Upper lobe of left lung (tissue), 6 donors: ENCODE results near the gene MICAL3. TPM values are rescaled to one million over a fixed set of nuclear protein-coding genes. Genes with fewer than 3 reads are reported as not detected.

Source experiments
- ATAC-seq, 2 donors: fragments of 200-7000 bp; cut with Tn5 transposase; one replicate each; pipeline ENCODE4 v1.9.1; 2022; ENCODE audit warnings: mild to moderate bottlenecking in 2 of 2, moderate library complexity in 2 of 2; ENCODE audit not compliant: low FRiP score in 2 of 2
- DNase-seq, 2 donors: peaks; one replicate each; pipeline ENCODE4 v3.0.0-alpha.2; 2019 to 2020
- H3K27ac ChIP-seq, 4 donors: fragments of 200-600 bp; sonication (generic); one replicate each; pipeline ENCODE4 v1.5.1; 2016 to 2019
- H3K27me3 ChIP-seq, 4 donors: fragments of 200-600 bp; sonication (generic); one replicate each; pipeline ENCODE4 v1.5.1; 2017 to 2019
- H3K36me3 ChIP-seq, 4 donors: fragments of 200-600 bp; sonication (generic); one replicate each; pipeline ENCODE4 v1.5.1; 2016 to 2019
- H3K4me1 ChIP-seq, 4 donors: fragments of 200-600 bp; sonication (generic); one replicate each; pipeline ENCODE4 v1.5.1; 2018 to 2019
- H3K4me3 ChIP-seq, 4 donors: fragments of 200-600 bp; sonication (generic); one replicate each; pipeline ENCODE4 v1.5.1; 2017 to 2019; ENCODE audit warnings: mild to moderate bottlenecking in 2 of 4, moderate library complexity in 1 of 4
- H3K9me3 ChIP-seq, 4 donors: fragments of 200-600 bp; sonication (generic); one replicate each; pipeline ENCODE4 v1.5.1; 2018 to 2019
- CTCF ChIP-seq, 6 experiments: fragments of 450-650 bp in 4 of 6; fragments of 200-600 bp in 2 of 6; sonication (generic) in 2 of 6; IDR thresholded peaks; one replicate each; pipeline ENCODE4 v1.5.1; 2016 to 2019; ENCODE audit warnings: antibody characterized with exemption in 6 of 6
- EP300 ChIP-seq, 4 donors: sonication (generic); formaldehyde crosslinking; IDR thresholded peaks; one replicate each; pipeline ENCODE4 v1.5.1; 2017; ENCODE audit warnings: antibody characterized with exemption in 4 of 4, control low read depth in 2 of 4
- POLR2A ChIP-seq, 4 donors: fragments of 450-650 bp; IDR thresholded peaks; one replicate each; pipeline ENCODE4 v1.5.1; 2016 to 2017; ENCODE audit warnings: antibody characterized with exemption in 4 of 4, mild to moderate bottlenecking in 2 of 4
- POLR2AphosphoS5 ChIP-seq, 2 donors: sonication (generic); formaldehyde crosslinking; IDR thresholded peaks; one replicate each; pipeline ENCODE4 v1.5.1; 2017; ENCODE audit warnings: antibody characterized with exemption in 2 of 2
- WGBS, 2 donors: methylation state at CpG; one replicate each; pipeline ENCODE4 v1.1.5; 2017 to 2018; 5-methylcytosine and 5-hydroxymethylcytosine counted together
- total RNA-seq, 6 donors: library from RNA; depleted of rRNA in 4 of 6; stranded (reverse); fragments of >200 nt in 4 of 6; gene quantifications; one replicate each; pipeline versions ENCODE4 v1.1.0 to v1.2.1, GENCODE V29; 2016 to 2021
- donor health status: DM: no; HTN: no; CAD: no; lungs with moderate emphysema.
- donor health status: DM: no; HTN: yes; CAD: no; lungs with severe emphysema.

MICAL3 gene
- total RNA-seq, 6 donors from 2014 or later: 6.4 to 39.8 (median 23.4) TPM

- peak overlapping the region; percentile 40 to 69 (median 54) for H3K27ac ChIP-seq
- no peaks in the 10 kb centered on the region for H3K27me3 ChIP-seq
- peaks cover 8 to 22% (median 18%) of the 10 kb centered on the region in 4 donors for H3K4me1 ChIP-seq
- TF ChIP-seq EP300 (IDR thresholded peaks at IDR 0.05) (peak in 2 of 4 donors; percentile 32 to 48), POLR2A (IDR thresholded peaks at IDR 0.05) (no peak), POLR2AphosphoS5 (IDR thresholded peaks at IDR 0.05) (peak; percentile 32 to 56), CTCF (IDR thresholded peaks at IDR 0.05) (peak in 1 of 6 experiments; percentile 18)
- ATAC-seq: peak; percentile 21 to 23
- H3K4me3 ChIP-seq: no peak overlapping the region
- no peaks in the 10 kb centered on the region for H3K9me3 ChIP-seq
- DNase-seq: no peak
- 59 to 62% methylated on average over 17 to 18 of the region's 18 CpGs for WGBS, 2 donors
- peaks cover 0 to 30% (median 10%) of the 10 kb centered on the region in 4 donors for H3K36me3 ChIP-seq
Observed at GRCh38 chr22:17786435-17787161, 237.8 kb downstream of the MICAL3 start.

- DNase-seq (peak; percentile 76), ATAC-seq (peak; percentile 13 to 61)
- H3K27me3 ChIP-seq: no peaks in the 10 kb centered on the region
- H3K27ac ChIP-seq: peak overlapping the region in 2 of 4 donors; percentile 30 to 65
- H3K36me3 ChIP-seq: peaks cover 0 to 24% (median 9%) of the 10 kb centered on the region in 4 donors
- no peak overlapping the region for H3K4me3 ChIP-seq
- WGBS, 2 donors: 71 to 79% methylated on average over 20 to 33 of the region's 37 CpGs
- no peak for TF ChIP-seq POLR2AphosphoS5 (IDR thresholded peaks at IDR 0.05)
- TF ChIP-seq POLR2A (IDR thresholded peaks at IDR 0.05): no peak
- peak; percentile 52 to 76 (median 66) for TF ChIP-seq CTCF (IDR thresholded peaks at IDR 0.05)
- peaks cover 14 to 31% (median 28%) of the 10 kb centered on the region in 4 donors for H3K4me1 ChIP-seq
- H3K9me3 ChIP-seq: no peaks in the 10 kb centered on the region
Observed at GRCh38 chr22:17785185-17786184, 238.9 kb downstream of the MICAL3 start.

- TF ChIP-seq POLR2AphosphoS5 (IDR thresholded peaks at IDR 0.05) (no peak), EP300 (IDR thresholded peaks at IDR 0.05) (no peak), CTCF (IDR thresholded peaks at IDR 0.05) (no peak), POLR2A (IDR thresholded peaks at IDR 0.05) (no peak)
- H3K27ac ChIP-seq: no peak overlapping the region
- no peak overlapping the region for H3K4me3 ChIP-seq
- peaks cover 14 to 31% (median 28%) of the 10 kb centered on the region in 4 donors for H3K4me1 ChIP-seq
- no peaks in the 10 kb centered on the region for H3K27me3 ChIP-seq
- WGBS, 2 donors: 84 to 90% methylated on average over 7 to 11 of the region's 11 CpGs
- no peaks in the 10 kb centered on the region for H3K9me3 ChIP-seq
- no peak for ATAC-seq
- no peak for DNase-seq
- peaks cover 0 to 17% (median 6%) of the 10 kb centered on the region in 4 donors for H3K36me3 ChIP-seq
Observed at GRCh38 chr22:17784776-17785175, 239.6 kb downstream of the MICAL3 start.

GRCh38 chr22:17783773-17784480 is 240.4 kb downstream of the MICAL3 start:
- peaks cover 14 to 31% (median 28%) of the 10 kb centered on the region in 4 donors for H3K4me1 ChIP-seq
- no peaks in the 10 kb centered on the region for H3K9me3 ChIP-seq
- H3K36me3 ChIP-seq: peaks cover 0 to 10% (median 1%) of the 10 kb centered on the region in 4 donors
- H3K27me3 ChIP-seq: no peaks in the 10 kb centered on the region
- H3K4me3 ChIP-seq: no peak overlapping the region
- TF ChIP-seq CTCF (IDR thresholded peaks at IDR 0.05) (no peak), POLR2AphosphoS5 (IDR thresholded peaks at IDR 0.05) (no peak), EP300 (IDR thresholded peaks at IDR 0.05) (no peak), POLR2A (IDR thresholded peaks at IDR 0.05) (no peak)
- DNase-seq (no peak), ATAC-seq (no peak)
- no peak overlapping the region for H3K27ac ChIP-seq
- WGBS, 2 donors: 74 to 80% methylated on average over 16 to 18 of the region's 18 CpGs
